ENCODE results near the gene TCEAL9.

GRCh38 chrX:103400931-103401330 is 44.6 kb downstream of the TCEAL9 start:
- TF ChIP-seq POLR2A (IDR thresholded peaks at IDR 0.05; ENCODE audit: low read length) = no peak
- TF ChIP-seq GATA1 (IDR thresholded peaks at IDR 0.05; ENCODE audit: low read depth, low read length) = no peak

Data from erythroblast (primary cell).